ENCODE data around the gene WDR82.

Gene WDR82

DNA sequence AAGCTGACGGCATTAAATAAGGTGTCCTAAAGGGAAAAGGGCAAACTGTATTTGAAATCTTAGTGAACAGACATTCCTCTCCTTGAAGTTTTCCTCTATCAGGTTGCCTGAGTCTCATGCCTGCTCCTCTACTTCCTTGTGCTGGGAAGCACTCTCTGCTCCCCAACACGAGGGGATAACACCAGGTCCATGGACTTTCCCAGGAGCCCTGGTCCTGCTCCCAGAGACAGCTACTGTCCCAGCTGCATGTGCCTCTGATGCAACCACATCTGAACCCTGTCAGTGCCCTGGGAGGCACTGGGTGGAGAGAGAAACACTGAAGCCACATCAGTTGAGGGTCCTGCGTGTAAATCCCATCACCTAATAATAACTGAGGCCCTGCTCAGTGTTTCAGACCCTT, 60.4 kb downstream of the WDR82 start:
- no peak overlapping the region for H3K4me3 ChIP-seq (replicated peaks; ENCODE audit: low read depth, low read length)
- DNase-seq (ENCODE audit: extremely low read depth, low read depth) = no peak
- TF ChIP-seq, protein P1, sequence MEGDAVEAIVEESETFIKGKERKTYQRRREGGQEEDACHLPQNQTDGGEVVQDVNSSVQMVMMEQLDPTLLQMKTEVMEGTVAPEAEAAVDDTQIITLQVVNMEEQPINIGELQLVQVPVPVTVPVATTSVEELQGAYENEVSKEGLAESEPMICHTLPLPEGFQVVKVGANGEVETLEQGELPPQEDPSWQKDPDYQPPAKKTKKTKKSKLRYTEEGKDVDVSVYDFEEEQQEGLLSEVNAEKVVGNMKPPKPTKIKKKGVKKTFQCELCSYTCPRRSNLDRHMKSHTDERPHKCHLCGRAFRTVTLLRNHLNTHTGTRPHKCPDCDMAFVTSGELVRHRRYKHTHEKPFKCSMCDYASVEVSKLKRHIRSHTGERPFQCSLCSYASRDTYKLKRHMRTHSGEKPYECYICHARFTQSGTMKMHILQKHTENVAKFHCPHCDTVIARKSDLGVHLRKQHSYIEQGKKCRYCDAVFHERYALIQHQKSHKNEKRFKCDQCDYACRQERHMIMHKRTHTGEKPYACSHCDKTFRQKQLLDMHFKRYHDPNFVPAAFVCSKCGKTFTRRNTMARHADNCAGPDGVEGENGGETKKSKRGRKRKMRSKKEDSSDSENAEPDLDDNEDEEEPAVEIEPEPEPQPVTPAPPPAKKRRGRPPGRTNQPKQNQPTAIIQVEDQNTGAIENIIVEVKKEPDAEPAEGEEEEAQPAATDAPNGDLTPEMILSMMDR (IDR thresholded peaks at IDR 0.05; ENCODE audit: low read depth, low read length, missing control alignments) = no peak

GRCh38 chr3:52217409-52217805, 61.0 kb downstream of the WDR82 start:
- no peak for DNase-seq (ENCODE audit: extremely low read depth, low read depth)
- TF ChIP-seq, protein P1 (IDR thresholded peaks at IDR 0.05; ENCODE audit: low read depth, low read length, missing control alignments) = no peak
- H3K4me3 ChIP-seq (replicated peaks; ENCODE audit: low read depth, low read length) = no peak overlapping the region

DNA sequence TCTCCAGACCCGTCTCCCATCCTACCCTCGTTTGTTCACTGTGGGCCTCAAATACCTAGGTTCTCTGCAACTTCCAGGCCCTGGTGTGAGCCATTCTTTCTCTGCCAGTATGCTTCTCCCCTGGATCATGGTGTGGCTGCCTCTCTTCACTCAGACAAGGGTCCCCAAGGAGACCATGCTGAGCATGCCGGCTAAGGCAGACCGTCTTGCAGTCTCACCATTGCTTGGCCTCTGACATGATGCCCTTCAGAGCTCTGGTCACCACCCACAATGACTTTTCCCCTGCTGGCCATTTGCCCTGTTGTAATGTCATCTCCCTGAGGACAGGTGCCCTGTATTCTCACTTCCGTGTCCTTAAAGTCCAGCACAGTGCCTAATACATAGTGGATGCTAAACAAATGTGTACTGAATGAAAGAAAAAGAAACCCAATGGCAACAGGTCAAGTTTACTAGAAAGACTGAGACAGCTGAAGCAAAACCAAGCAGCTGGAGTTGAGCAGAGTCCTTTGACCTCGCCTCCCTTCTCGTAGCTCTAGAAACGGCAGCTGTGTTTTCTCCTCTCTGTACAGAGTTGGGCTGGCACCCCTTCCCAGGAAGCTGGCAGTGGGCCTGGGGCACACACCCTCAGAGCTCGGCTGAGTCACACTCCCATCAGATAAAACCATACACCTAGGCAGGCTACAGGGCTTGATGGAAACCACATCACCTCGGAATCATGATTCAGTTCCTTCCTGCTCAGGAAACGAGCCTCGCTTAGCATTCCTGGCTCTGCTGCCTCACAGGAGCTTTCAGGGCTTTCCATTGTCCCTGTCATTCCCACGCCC, 61.7 kb downstream of the WDR82 start:
- TF ChIP-seq, protein P1 (IDR thresholded peaks at IDR 0.05; ENCODE audit: low read depth, low read length, missing control alignments) = no peak
- no peak for DNase-seq (ENCODE audit: extremely low read depth, low read depth)
- H3K4me3 ChIP-seq (replicated peaks; ENCODE audit: low read depth, low read length) = no peak overlapping the region

DNA sequence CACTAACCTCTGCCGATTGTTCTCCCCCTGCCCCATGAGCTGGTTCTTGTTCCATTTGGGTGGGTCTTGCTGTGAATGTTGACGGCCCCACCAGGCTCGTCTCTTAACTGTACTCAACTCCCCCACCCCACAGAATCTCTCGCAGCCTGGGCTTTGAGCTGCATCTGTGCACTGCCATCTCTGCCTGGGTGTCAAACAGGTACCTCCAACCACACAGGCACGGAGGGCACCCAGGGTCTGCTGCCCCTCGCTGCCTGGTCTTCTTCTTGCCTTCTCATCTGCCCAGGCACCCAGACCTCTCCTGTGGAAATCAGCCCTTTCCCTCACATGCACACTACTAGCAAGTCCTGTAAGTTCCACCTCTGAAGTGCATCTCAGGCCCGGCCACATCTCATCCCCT, 63.1 kb downstream of the WDR82 start:
- no peak for DNase-seq (ENCODE audit: extremely low read depth, low read depth)
- TF ChIP-seq, protein P1 (IDR thresholded peaks at IDR 0.05; ENCODE audit: low read depth, low read length, missing control alignments) = no peak
- H3K4me3 ChIP-seq (replicated peaks; ENCODE audit: low read depth, low read length) = no peak overlapping the region

DNA sequence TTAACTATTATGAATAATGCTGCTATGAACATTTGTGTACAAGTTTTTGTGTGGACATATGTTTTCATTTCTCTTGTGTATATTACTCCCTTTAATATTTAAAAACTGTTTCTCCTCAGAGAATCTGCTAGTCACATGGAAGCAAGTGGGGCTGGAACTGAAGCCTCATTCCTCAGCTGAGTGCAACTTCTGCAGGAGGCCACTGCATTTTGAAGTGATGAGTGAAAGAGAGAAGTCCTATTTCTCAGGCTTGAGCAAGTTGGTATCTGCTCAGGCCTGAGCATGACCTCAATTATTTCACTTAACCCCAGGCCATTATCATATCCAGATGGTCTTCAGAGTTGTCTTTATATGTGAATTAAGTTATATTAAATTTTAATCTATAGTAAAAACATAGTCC, 64.5 kb downstream of the WDR82 start:
- H3K4me3 ChIP-seq (replicated peaks; ENCODE audit: low read depth, low read length) = no peak overlapping the region
- no peak for DNase-seq (ENCODE audit: extremely low read depth, low read depth)
- TF ChIP-seq, protein P1 (IDR thresholded peaks at IDR 0.05; ENCODE audit: low read depth, low read length, missing control alignments) = no peak

DNA sequence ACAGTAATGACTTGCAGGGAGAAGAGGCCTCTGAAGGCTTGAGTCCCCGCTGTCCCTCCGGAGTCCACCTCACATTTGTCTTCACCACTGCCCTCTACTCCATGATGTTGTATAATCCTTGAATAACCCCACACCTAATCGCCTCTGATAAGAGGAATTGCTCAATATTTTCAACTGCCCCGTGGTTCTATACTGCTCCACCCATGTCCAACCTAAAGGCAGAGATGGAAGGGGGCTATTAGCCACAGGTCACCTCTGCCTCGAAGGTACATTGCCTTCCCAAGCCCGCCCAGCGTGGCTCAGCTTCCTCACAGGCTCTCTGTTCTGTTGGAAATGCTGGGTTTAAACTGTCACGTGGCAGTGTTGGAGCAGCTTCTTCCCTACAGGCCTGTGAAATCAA, 65.4 kb downstream of the WDR82 start:
- DNase-seq (ENCODE audit: extremely low read depth, low read depth) = no peak
- TF ChIP-seq, protein P1 (IDR thresholded peaks at IDR 0.05; ENCODE audit: low read depth, low read length, missing control alignments) = no peak
- no peak overlapping the region for H3K4me3 ChIP-seq (replicated peaks; ENCODE audit: low read depth, low read length)

All from HFF-Myc (cell line).